UCSD-AML1 (cell line): ENCODE measurements around the gene SHOC2.
"Not testable (repeated sequence)": the region's sequence is repeated elsewhere in the genome, so short reads cannot be mapped to it uniquely, and the experiment has no call there.

Experiments
- DNase-seq: peaks from one replicate; lab custom pipeline; 2025; ENCODE audit not compliant: unreplicated experiment; lab: John Stamatoyannopoulos, UW

SHOC2 gene

GRCh38 chr10:110901954-110902819 is 17.2 kb upstream of the SHOC2 start:
- no peak for DNase-seq

DNA sequence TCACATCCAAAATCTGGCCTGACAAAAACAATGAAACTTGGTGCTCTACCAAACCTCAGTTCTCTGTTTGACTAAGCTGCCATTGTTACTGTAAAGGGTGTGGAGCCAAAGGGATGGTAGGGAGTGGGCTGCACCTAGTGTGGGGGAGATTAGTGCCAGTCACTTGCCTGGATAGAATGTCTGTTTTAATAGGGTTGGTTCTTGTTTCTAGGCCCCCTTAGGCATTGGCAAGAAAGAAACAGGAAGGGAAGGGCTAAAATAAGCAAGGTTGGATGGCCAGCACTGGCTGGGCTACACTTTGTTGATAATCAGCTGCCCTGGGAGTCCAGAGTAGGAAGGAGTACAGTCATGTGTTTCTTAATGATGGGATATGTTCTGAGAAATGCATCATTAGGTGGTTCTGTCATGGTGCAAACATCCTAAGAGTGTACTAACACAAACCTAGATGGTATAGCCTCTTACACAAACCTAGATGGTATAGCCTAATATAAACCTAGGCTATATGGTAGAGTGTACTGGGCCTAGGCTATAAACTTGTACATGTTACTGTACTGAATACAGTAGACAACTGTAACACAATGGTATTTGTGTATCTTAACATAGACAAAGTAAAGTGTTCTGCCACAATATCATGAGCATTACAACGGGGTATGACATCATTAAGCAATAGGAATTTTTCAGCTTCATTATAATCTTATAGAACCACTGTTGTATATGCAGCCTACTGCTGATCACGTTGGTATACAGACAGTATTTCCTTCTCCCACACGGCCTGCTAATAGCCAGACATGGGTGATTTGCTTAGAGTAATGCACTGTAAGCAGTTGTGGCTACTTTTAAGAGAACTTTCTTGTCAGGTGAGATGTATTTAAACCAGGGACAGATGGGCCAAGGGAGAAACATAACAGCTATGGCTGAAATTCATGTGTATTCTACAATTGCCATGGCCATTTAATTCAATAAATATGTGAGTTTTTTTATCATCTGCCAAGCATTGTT is 15.8 kb upstream of the SHOC2 start:
- DNase-seq, result no peak

DNA sequence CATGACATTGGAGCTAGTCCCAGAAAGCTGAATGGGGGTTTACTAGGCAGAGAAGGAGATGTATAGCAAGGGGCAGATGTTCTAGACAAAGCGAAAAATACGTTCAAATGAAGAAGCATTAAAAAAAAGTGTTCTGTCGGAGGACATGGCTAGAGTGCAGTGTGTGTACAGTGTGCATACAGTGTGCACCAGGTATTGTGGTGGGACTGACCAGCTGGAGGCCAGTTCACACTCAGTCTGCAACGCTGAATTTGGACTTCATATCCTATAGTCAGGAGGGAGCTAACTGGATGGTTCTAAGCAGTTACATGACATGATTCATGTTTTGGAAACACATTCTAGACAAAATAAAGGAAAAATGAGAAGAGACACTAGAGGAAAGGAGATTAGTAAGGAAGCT is 9.3 kb upstream of the SHOC2 start:
- no peak for DNase-seq

GRCh38 chr10:110912374-110912773 is 7.0 kb upstream of the SHOC2 start:
- DNase-seq, result no peak

DNA sequence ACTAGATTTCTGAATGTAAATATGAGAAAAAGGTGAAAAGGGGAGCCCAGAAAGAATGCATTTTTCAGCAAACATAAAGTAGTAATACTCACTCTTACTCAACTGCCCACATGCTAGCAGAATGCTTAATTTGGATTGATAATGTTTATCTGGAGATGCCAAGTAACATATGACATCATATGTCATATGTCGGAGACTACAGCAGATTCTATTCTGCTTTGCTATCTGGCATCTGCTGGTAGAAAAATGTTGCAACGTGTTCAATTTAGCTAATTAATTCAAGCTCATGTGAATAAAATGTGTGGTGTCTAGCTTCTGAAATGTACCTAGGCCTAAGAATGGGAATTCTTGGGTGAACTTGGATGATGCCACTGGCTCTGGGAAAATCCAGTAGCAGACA is 5.0 kb upstream of the SHOC2 start:
- no peak for DNase-seq

DNA sequence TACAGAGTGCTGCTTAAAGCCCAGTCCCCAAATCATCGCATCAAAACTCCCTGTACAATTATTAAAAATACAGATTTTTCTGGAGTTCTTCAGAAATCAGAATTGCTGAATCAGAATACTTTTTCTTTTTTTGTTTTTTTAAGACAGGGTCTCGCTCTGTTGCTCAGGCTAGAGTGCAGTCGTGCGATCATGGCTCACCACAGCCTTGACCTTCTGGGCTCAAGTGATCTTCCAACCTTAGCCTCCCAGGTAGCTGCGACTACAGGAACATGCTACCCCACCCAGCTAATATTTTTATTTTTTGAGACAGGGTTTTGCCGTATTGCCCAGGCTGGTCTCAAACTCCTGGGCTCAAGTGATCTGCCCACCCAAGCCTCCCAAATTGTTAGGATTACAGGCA is 4.4 kb upstream of the SHOC2 start:
- DNase-seq, result no peak

- DNase-seq, result not testable (repeated sequence)
Measured at GRCh38 chr10:110915600-110915999, 3.8 kb upstream of the SHOC2 start.

DNA sequence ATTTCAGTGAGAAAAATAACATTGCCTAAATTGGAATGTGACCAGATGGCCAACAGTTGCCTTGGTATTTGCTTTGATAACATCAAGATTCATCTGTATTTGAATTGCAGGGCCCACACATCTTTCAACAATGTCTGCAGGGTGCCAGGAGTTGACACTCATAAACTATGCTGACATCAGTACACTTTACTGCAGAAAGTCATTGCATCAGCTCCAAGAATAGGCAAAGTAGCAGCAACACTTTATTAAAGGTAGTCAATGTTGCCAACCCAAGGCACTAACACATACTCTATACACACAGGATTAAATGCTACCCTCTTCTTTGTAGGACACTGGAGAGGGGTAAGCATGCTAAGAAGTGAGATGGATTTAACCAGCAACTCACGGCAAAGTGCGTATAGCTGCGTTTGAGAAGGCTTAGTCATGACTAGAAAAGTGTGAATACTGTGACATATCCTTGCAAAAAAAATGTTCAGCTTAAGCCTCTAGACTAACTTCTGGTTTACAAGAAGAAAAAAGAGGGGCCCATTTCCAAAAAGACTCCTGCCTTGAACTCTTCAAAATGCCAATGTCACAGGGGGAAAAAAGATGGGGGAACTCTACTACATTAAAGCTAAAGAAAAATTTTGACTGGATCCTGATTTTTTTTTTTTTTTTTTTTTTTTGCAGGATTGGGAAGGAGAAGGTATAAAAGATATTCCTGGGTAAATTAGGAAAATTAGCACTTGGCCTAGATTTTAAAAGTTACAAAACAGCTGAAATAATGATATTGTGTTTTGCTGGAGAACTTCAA is 2.7 kb upstream of the SHOC2 start:
- no peak for DNase-seq

DNA sequence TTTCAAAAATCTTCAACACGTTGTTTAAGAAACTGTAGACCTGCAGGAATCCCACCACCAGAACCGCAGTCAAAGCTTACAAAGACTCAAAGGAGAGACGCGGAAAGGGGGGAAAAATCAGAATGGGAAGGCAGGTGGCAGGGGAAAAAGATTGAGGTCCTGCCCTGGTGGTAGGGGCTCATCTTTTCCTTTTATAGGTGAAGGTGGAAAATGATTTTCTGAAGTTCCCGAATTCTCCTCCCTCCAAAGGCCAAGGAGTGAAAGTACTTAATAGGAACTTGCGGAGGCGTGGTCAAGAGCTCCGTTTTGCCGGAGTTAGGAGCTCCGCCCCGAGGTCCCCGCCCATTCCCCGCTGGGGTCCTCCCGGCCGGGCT is 1.1 kb upstream of the SHOC2 start:
- no peak for DNase-seq

DNA sequence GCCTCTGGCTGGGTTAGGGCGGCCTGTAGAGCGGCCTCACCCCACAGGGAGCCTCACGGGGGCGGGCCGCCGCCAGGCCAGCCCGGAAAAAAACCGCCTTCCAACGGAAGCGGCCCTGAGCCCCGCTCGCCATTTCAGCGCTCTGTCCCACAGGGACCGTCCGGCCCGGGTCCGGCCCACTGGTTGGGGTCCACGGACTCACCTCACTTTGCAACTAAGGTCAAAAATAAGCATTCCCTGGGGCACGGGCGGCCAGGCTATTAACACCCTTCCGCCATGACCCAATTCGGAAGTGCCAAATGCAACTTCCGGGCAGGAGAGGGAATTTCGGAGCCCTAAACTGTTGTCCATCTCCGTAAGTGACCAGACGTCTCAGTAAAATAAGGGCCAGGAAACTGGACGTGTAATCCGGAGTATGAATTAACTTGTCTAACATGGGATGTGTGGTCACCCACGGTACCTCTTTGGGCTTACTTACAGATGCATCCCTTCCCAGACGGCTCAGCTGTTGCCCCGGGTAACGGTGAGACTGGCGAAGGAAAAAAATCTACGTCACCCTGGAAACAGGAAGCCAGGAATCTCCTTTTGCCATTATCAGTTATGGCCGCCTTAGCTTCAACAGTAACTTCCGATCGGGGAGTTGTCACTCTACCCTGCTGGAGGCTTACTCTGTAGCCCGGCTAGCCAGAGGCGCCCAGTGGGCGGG is 608 bp upstream of the SHOC2 start, which contains the start of gene BBIP1:
Gene BBIP1, minus strand, starts transcription at position 538 of the 706 bp plus-strand sequence. CDS start 1,023 bp downstream, outside the sequence.
- peak; percentile 96 for DNase-seq

- peak; percentile 42 for DNase-seq
Measured at GRCh38 chr10:110919971-110920881, 822 bp downstream of the SHOC2 start.

DNA sequence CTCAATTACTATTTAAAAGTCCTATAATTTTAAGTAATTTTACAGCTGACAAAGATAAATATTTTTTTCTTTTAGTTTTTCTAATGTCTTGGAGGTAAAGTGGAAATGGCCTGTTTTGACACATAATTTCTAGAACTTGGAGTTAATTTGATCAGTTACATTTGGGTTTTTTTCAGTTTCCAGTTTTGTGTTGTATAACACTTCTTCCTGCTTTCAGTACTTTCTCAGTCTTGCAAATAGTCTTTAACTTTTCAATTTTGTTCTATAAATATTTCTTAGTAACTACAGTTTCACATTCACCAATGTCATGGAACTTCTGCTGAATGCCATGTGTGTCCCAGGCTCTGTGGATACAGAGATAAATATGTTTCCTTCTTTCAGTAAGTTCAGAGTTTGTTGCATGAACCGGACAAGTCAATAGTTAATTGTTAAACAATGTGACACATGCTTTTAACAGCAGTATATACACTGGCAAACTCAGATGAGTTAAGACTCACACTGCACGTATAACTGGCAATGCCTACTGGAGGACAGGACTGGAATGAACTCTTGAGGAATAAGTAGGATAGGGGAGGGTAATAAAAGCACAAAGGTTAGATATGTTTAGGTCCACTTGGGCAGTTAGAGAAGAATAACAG is 4.6 kb downstream of the SHOC2 start:
- no peak for DNase-seq

GRCh38 chr10:110927461-110927860 is 8.1 kb downstream of the SHOC2 start:
- no peak for DNase-seq

DNA sequence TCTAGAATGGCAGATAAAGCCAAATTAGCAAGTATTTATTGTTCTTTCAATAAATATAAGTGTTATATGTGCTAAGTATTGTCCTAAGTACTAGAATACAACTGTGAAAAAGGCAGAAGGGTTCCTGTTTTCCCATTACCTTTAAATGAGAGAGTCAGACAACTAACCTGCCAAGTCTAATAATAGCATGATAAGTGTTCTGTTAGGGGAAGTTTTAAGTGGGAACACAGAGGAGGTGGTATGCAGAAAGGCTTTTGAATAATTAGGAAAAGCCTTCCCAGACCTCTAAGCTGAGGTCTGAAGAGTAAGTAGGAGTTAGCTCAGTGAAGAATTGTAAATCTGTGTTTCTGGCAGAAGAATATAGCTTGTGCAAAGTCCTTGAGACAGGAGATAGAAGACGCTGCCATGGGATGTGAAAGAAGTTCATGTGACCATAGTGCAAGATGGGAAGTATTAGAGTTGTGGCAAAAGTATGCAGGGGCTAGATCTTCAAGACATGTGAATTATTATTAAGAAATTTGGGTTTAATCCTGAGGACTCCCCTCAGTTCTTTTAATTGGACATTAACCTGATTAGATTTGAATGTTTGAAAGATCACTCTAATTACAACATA is 12.5 kb downstream of the SHOC2 start:
- no peak for DNase-seq

- DNase-seq, result no peak
Measured at GRCh38 chr10:110932505-110933180, 13.2 kb downstream of the SHOC2 start.

- no peak for DNase-seq
Measured at GRCh38 chr10:110936757-110937156, 17.4 kb downstream of the SHOC2 start.

GRCh38 chr10:110939419-110939818 is 20.0 kb downstream of the SHOC2 start:
- DNase-seq, result no peak
